CD4-positive, alpha-beta T cell (primary cell): ENCODE data around the gene BRD1. TPM values are rescaled to one million over a fixed set of nuclear protein-coding genes. Genes with fewer than 3 reads are reported as not detected.
A peak's percentile ranks its signal among the peaks of the same experiment; 100 is the strongest.

Experiments
- ATAC-seq: fragments of 200-7000 bp; cut with Tn5 transposase; one replicate; pipeline ENCODE4 v1.10.0; 2022; ENCODE audit warnings: mild to moderate bottlenecking; ENCODE audit not compliant: poor library complexity
- CTCF ChIA-PET: fragments of 350-600 bp; sonication (Branson Sonifier 250); formaldehyde crosslinking; loops from one replicate; lab custom pipeline; 2021; ENCODE audit warnings: antibody characterized with exemption, inconsistent platforms; lab: Charles Lee
- POLR2A ChIA-PET: fragments of 350-600 bp; sonication (Branson Sonifier 250); formaldehyde crosslinking; loops from one replicate; lab custom pipeline; 2021; ENCODE audit warnings: antibody characterized with exemption, inconsistent platforms; lab: Charles Lee
- DNase-seq, 14 experiments: peaks; one replicate each; pipeline ENCODE4 v3.0.0-alpha.2; 2013 to 2020; ENCODE audit warnings: mixed read lengths in 2 of 14
- H3K27ac ChIP-seq, 2 donors: one replicate each; pipeline versions ENCODE4 v1.5.1 to v1.7.0; 2013; ENCODE audit warnings: low read length in 2 of 2, low read depth in 1 of 2, mild to moderate bottlenecking in 1 of 2
- H3K27me3 ChIP-seq, 2 experiments: 1 replicate in 1 of 2; 2 replicates in 1 of 2; pipeline versions ENCODE4 v1.6.1 to v1.7.0; 2013; ENCODE audit warnings: low read length in 2 of 2, control low read depth in 1 of 2, mild to moderate bottlenecking in 1 of 2, moderate library complexity in 1 of 2; ENCODE audit not compliant: insufficient read depth in 2 of 2, control insufficient read depth in 1 of 2
- H3K36me3 ChIP-seq: one replicate; pipeline ENCODE4 v1.6.1; 2013; ENCODE audit warnings: low read length, control low read depth; ENCODE audit not compliant: insufficient read depth
- H3K4me1 ChIP-seq: one replicate; pipeline ENCODE4 v1.6.1; 2013; ENCODE audit warnings: low read length, control low read depth; ENCODE audit not compliant: insufficient read depth
- H3K4me3 ChIP-seq: one replicate; pipeline ENCODE4 v1.5.1; 2013; ENCODE audit warnings: mild to moderate bottlenecking, low read length, moderate library complexity
- H3K9me3 ChIP-seq, 2 experiments: 1 replicate in 1 of 2; 2 replicates in 1 of 2; pipeline versions ENCODE4 v1.6.1 to v1.7.0; 2013; ENCODE audit warnings: low read length in 2 of 2, mild to moderate bottlenecking in 2 of 2, control low read depth in 1 of 2, moderate library complexity in 1 of 2; ENCODE audit not compliant: control insufficient read depth in 1 of 2, insufficient read depth in 1 of 2
- H3K27ac Mint-ChIP-seq: one replicate; pipeline ENCODE4 v1.8.0; 2020; ENCODE audit warnings: mixed read lengths
- H3K27me3 Mint-ChIP-seq: one replicate; pipeline ENCODE4 v1.8.0; 2021; ENCODE audit warnings: mixed read lengths
- H3K36me3 Mint-ChIP-seq: one replicate; pipeline ENCODE4 v1.8.0; 2021; ENCODE audit warnings: low read depth, mixed read lengths
- H3K4me1 Mint-ChIP-seq: one replicate; pipeline ENCODE4 v1.8.0; 2021; ENCODE audit warnings: low read depth, mixed read lengths
- H3K4me3 Mint-ChIP-seq: one replicate; pipeline ENCODE4 v1.8.0; 2020; ENCODE audit warnings: mild to moderate bottlenecking, mixed read lengths
- H3K9me3 Mint-ChIP-seq: one replicate; pipeline ENCODE4 v1.8.0; 2020; ENCODE audit warnings: mixed read lengths
- CTCF ChIP-seq: fragments of 200-600 bp; IDR thresholded peaks from one replicate; pipeline ENCODE4 v1.8.0; 2022; ENCODE audit warnings: antibody characterized with exemption, mild to moderate bottlenecking
- intact Hi-C, 2 experiments: fragments of 100-400 bp; cut with DNase I in 1 of 2; cut with micrococcal nuclease in 1 of 2; formaldehyde crosslinking; loops; one replicate each; pipeline versions ENCODE4 v1.15.1 to v1.9.0; 2023 to 2025; cut with DNase I, micrococcal nuclease
- total RNA-seq, 174 experiments: library from RNA in 2 of 174; stranded (reverse) in 2 of 174; gene quantifications; one replicate each; pipeline ENCODE4 v1.2.3 and lab custom pipeline; 2021 to 2026

Gene BRD1
- total RNA-seq, 2 experiments from 2014 or later: 129 to 130 TPM

- Mint-ChIP-seq H3K27ac (peak overlapping the region; percentile 90), H3K4me1 (peaks cover 58% of the 10 kb centered on the region), H3K9me3 (no peaks in the 10 kb centered on the region), H3K36me3 (peaks cover 77% of the 10 kb centered on the region), H3K4me3 (peak overlapping the region; percentile 45), H3K27me3 (no peaks in the 10 kb centered on the region)
- H3K27me3 ChIP-seq: no peaks in the 10 kb centered on the region
- TF ChIP-seq CTCF: no peak
- ChIA-PET CTCF (no interaction called here), POLR2A (interaction anchor here (1.2 kb wide), 1 partner anchor 50 kb away, joined by 5 read pairs; no protein-coding TSS in a partner anchor)
- DNase-seq: peak in 1 of 14 experiments; percentile 51
- no peaks in the 10 kb centered on the region for H3K9me3 ChIP-seq
- no peak overlapping the region for H3K4me3 ChIP-seq
- intact Hi-C loops: loop anchor here in 1 of 2 experiments (5.0 kb wide), 1 partner anchor 39 kb away; the partner anchor contains the start of gene BRD1
- peaks cover 79% of the 10 kb centered on the region for H3K36me3 ChIP-seq
- peaks cover 63% of the 10 kb centered on the region for H3K4me1 ChIP-seq
- H3K27ac ChIP-seq: peak overlapping the region in 1 of 2 donors; percentile 50
- no peak for ATAC-seq
Measured at GRCh38 chr22:49788504-49788903, 39.2 kb downstream of the BRD1 start.

- CTCF ChIA-PET: no interaction called here
- H3K36me3 Mint-ChIP-seq: peaks cover 77% of the 10 kb centered on the region
- no peaks in the 10 kb centered on the region for H3K27me3 Mint-ChIP-seq
- Histone ChIP-seq H3K4me1 (peaks cover 67% of the 10 kb centered on the region), H3K4me3 (no peak overlapping the region), H3K27me3 (no peaks in the 10 kb centered on the region), H3K9me3 (no peaks in the 10 kb centered on the region), H3K27ac (no peak overlapping the region), H3K36me3 (peaks cover 78% of the 10 kb centered on the region)
- ATAC-seq (no peak), DNase-seq (no peak)
- H3K4me1 Mint-ChIP-seq: peaks cover 56% of the 10 kb centered on the region
- POLR2A ChIA-PET: no interaction called here
- intact Hi-C loops: loop anchor here in 1 of 2 experiments (5.0 kb wide), 1 partner anchor 39 kb away; the partner anchor contains the start of gene BRD1
- peak overlapping the region; percentile 90 for H3K27ac Mint-ChIP-seq
- H3K4me3 Mint-ChIP-seq: peak overlapping the region; percentile 45
- TF ChIP-seq CTCF: no peak
- no peaks in the 10 kb centered on the region for H3K9me3 Mint-ChIP-seq
Measured at GRCh38 chr22:49787861-49788260, 39.8 kb downstream of the BRD1 start.

GRCh38 chr22:49786976-49787706 lies 40.5 kb downstream of the BRD1 start:
- TF ChIP-seq CTCF: no peak
- Mint-ChIP-seq H3K27ac (peak overlapping the region; percentile 49), H3K36me3 (peaks cover 71% of the 10 kb centered on the region), H3K4me1 (peaks cover 52% of the 10 kb centered on the region), H3K9me3 (no peaks in the 10 kb centered on the region), H3K27me3 (no peaks in the 10 kb centered on the region), H3K4me3 (no peak overlapping the region)
- intact Hi-C loops: loop anchor here in 1 of 2 experiments (5.0 kb wide), 1 partner anchor 40 kb away; the partner anchor contains the start of gene BRD1
- POLR2A ChIA-PET: no interaction called here
- H3K4me3 ChIP-seq: no peak overlapping the region
- no peaks in the 10 kb centered on the region for H3K27me3 ChIP-seq
- no peak for DNase-seq
- CTCF ChIA-PET: no interaction called here
- ATAC-seq: no peak
- peaks cover 66% of the 10 kb centered on the region for H3K4me1 ChIP-seq
- no peaks in the 10 kb centered on the region for H3K9me3 ChIP-seq
- H3K27ac ChIP-seq: no peak overlapping the region
- peaks cover 71% of the 10 kb centered on the region for H3K36me3 ChIP-seq
